ENCODE data around the gene KCTD2.
"Not testable (repeated sequence)": the region's sequence is repeated elsewhere in the genome, so short reads cannot be mapped to it uniquely, and the experiment has no call there.

Gene KCTD2

DNA sequence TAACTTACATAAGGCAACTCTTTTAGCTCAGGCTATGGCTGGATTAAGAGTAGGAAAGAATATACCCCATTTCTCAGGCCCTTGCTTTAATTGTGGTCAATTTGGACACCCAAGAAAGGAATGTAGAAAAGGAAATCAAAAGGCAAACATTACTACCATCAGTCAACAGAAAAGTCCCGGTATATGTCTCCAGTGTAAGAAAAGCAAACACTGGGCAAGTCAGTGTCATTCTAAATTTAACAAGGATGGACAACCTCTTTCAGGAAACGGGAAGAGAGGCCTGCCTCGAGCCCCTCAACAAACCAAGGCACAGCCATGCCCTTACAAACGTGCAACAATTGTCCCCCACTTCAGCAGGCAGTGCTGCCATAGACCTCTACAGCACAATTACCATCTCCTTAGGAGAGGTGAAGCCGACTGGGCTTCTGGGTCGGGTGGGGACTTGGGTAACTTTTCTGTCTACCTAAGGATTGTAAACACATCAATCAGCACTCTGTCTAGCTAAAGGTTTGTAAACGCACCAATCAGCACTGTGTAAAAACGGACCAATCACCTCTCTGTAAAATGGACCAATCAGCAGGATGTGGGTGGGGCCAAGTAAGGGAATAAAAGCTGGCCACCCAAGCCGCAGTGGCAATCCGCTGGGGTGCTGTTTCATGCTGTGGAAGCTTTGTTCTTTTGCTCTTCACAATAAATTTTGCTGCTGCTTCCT, 22.2 kb upstream of the KCTD2 start:
- intact Hi-C loops (cut with DNase I; ENCODE audit: low total_unique reads), result no loop called here
- no peak overlapping the region for H3K27ac ChIP-seq
- no peak for DNase-seq
- H3K36me3 ChIP-seq, result peaks cover 19 to 33% (median 30%) of the 10 kb centered on the region in 3 donors
- no peaks in the 10 kb centered on the region for H3K9me3 ChIP-seq
- H3K4me3 ChIP-seq, result no peak overlapping the region
- H3K4me1 ChIP-seq, result no peaks in the 10 kb centered on the region
- TF ChIP-seq, protein P1, sequence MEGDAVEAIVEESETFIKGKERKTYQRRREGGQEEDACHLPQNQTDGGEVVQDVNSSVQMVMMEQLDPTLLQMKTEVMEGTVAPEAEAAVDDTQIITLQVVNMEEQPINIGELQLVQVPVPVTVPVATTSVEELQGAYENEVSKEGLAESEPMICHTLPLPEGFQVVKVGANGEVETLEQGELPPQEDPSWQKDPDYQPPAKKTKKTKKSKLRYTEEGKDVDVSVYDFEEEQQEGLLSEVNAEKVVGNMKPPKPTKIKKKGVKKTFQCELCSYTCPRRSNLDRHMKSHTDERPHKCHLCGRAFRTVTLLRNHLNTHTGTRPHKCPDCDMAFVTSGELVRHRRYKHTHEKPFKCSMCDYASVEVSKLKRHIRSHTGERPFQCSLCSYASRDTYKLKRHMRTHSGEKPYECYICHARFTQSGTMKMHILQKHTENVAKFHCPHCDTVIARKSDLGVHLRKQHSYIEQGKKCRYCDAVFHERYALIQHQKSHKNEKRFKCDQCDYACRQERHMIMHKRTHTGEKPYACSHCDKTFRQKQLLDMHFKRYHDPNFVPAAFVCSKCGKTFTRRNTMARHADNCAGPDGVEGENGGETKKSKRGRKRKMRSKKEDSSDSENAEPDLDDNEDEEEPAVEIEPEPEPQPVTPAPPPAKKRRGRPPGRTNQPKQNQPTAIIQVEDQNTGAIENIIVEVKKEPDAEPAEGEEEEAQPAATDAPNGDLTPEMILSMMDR (IDR thresholded peaks at IDR 0.05), result no peak
- H3K27me3 ChIP-seq, result no peaks in the 10 kb centered on the region

DNA sequence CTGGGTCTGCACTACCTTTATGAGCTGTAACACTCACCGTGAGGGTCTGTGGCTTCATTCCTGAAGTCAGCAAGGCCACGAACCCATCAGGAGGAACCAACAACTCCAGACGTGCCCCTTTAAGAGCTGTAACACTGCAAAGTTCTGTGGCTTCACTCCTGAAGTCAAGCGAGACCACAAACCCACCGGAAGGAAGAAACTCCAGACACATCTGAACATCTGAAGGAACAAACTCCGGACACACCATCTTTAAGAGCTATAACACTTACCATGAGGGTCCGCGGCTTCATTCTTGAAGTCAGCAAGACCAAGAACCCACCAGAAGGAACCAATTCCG, 21.7 kb upstream of the KCTD2 start:
- intact Hi-C loops (cut with DNase I; ENCODE audit: low total_unique reads); H3K27me3 ChIP-seq; H3K9me3 ChIP-seq; H3K4me3 ChIP-seq; H3K27ac ChIP-seq; H3K4me1 ChIP-seq: not testable (repeated sequence)
- peaks cover 14 to 28% (median 25%) of the 10 kb centered on the region in 3 donors for H3K36me3 ChIP-seq
- peak in 1 of 2 donors; percentile 29 for DNase-seq

DNA sequence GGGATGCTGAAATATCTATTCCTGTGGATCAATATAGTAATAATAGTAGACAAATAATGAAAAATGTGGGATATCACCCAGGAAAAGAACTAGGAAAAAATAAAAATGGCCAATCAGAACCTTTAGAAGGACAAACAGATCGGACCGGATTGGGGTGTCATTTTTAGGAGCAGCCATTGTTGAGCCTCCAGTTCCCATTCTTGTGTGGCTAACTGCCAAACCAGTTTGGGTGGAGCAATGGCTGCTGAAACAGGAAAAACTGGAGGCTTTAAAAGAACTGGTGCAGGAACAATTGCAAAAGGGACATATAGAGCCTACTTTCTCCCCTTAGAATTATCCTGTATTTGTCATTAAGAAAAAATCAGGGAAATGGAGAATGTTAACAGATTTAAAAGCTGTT, 20.4 kb upstream of the KCTD2 start:
- DNase-seq, result peak; percentile 45 to 64
- intact Hi-C loops (cut with DNase I; ENCODE audit: low total_unique reads); H3K27ac ChIP-seq; H3K27me3 ChIP-seq; H3K4me1 ChIP-seq; H3K9me3 ChIP-seq; H3K4me3 ChIP-seq: not testable (repeated sequence)
- peaks cover 1 to 15% (median 12%) of the 10 kb centered on the region in 3 donors for H3K36me3 ChIP-seq

DNA sequence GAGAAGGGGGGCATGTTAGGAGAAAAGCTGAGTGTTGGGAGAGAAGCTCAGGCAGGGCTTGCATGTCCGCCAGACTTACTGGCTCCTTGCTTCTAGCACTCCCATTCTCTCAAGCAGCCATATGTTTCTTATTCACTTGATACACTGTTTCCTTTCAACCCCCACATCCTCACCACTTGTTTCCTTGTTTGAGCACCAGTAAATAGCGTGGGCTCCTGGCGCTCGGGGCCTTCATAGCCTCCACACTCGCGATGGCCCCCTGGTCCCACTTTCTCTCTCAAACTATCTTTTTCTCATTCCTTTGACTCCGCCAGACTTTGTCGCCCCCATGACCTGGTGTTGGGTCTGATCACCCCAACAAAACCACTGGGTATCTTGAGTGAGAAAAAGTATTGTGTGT, 16.9 kb upstream of the KCTD2 start:
- Histone ChIP-seq H3K27me3 (no peaks in the 10 kb centered on the region), H3K4me1 (peaks cover 0 to 23% (median 19%) of the 10 kb centered on the region in 4 donors), H3K4me3 (no peak overlapping the region), H3K36me3 (no peaks in the 10 kb centered on the region), H3K9me3 (no peaks in the 10 kb centered on the region), H3K27ac (no peak overlapping the region)
- intact Hi-C loops (cut with DNase I; ENCODE audit: low total_unique reads), result loop anchor here (5.0 kb wide), 1 partner anchor 43 kb away; the partner anchor contains the start of gene CDR2L
- peak in 1 of 2 donors; percentile 33 for DNase-seq
- TF ChIP-seq, protein P1 (IDR thresholded peaks at IDR 0.05), result no peak

DNA sequence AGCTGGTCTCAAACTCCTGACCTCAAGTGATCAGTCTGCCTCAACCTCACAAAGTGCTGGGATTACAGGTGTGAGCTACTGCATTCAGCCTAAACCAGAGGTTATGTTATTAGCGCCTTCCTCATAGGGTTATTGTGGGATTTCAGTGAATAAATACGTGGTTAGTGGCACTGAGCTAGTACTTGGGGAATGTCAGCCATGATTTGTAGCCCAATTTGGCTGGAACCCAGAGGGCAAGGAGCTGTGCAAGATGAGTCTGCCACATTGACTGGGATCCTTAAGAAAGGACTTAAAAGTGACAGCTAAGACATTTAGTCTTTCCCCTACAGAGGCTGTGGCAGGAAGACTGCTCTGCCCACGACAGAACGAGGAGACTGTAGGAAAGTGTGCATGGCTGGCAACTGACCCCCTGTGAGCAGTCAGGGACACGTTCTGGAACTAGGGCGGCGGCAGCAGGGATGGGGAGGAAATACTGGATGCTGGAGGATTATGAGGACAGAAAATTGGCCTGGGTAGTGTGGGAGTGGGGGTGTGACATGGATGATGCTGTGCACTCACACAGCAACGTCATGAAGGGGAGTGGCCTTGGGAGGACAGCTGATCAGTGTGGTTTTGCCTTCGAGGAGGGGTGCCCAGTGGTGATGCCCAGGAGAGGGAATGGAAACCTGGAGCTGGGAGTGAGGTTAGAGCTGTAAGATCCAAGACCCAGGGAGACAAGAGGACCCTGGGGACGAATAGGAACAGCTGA, 14.9 kb upstream of the KCTD2 start:
- Histone ChIP-seq H3K27ac (peak overlapping the region; percentile 95 to 97), H3K27me3 (no peaks in the 10 kb centered on the region), H3K9me3 (no peaks in the 10 kb centered on the region), H3K36me3 (no peaks in the 10 kb centered on the region), H3K4me3 (peak overlapping the region; percentile 71 to 96), H3K4me1 (peaks cover 0 to 30% (median 22%) of the 10 kb centered on the region in 4 donors)
- TF ChIP-seq, protein P1 (IDR thresholded peaks at IDR 0.05), result no peak
- intact Hi-C loops (cut with DNase I; ENCODE audit: low total_unique reads), result loop anchor here (5.0 kb wide), 1 partner anchor 45 kb away; the partner anchor contains the start of gene CDR2L
- peak; percentile 88 to 90 for DNase-seq

DNA sequence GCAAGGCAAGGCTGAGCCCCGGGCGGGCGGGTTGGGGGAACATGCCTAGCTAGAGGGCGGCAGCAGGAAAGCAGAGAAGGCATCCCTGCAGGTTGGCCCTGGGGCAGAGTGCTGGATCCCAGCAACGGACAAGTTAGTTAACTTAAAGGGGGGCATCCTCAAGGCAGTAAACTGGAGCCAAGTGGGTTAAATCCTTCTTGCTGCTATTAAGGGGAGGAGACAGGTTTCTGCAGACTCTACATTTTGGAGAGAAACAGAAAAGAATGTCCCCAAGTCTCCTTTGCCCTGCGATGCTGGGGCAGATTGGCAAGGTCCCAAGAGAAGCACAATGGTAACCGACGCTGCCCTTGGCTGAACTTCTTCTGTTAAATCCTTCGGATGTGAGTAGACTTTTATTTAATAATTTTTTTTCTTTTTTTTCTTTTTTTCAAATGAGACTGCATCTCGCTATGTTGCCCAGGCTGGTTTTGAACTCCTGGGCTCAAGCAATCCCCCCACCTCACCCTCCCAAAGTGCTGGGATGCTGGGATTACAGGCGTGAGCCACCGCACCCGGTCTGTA, 14.2 kb upstream of the KCTD2 start:
- H3K4me1 ChIP-seq, result peaks cover 0 to 30% (median 22%) of the 10 kb centered on the region in 4 donors
- peak overlapping the region; percentile 95 to 97 for H3K27ac ChIP-seq
- TF ChIP-seq, protein P1 (IDR thresholded peaks at IDR 0.05), result no peak
- no peaks in the 10 kb centered on the region for H3K9me3 ChIP-seq
- H3K4me3 ChIP-seq, result peak overlapping the region; percentile 71 to 96
- H3K36me3 ChIP-seq, result no peaks in the 10 kb centered on the region
- DNase-seq, result peak; percentile 48 to 77
- intact Hi-C loops (cut with DNase I; ENCODE audit: low total_unique reads), result loop anchor here (5.0 kb wide), 1 partner anchor 45 kb away; the partner anchor contains the start of gene CDR2L
- no peaks in the 10 kb centered on the region for H3K27me3 ChIP-seq

Measured in tibial artery (tissue), 4 donors.